Prostate gland (tissue), 1 donor: ENCODE measurements around the gene VPS13D.

Experiments
- POLR2A ChIP-seq: fragments of 450-650 bp; IDR thresholded peaks from one replicate; pipeline ENCODE4 v1.6.1; 2016; ENCODE audit warnings: antibody characterized with exemption, mild to moderate bottlenecking
- POLR2AphosphoS5 ChIP-seq: sonication (generic); formaldehyde crosslinking; IDR thresholded peaks from one replicate; pipeline ENCODE4 v1.6.1; 2017; ENCODE audit warnings: antibody characterized with exemption

DNA sequence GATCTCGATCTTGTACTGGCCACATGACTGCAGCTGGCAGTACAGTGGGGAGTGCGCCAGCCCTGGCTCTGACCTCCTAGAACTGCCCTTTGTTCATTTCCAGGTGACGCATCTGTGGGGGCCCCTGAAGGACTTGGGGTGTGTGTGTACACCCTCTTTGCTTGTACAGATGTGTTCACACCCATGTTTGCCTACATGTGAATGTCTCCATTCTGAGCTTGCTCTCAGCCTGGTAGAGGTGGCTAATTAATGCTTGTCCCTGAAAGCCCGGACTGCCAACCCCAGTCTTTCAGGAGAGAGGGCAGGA, 43.2 kb upstream of the VPS13D start:
- no peak for TF ChIP-seq POLR2AphosphoS5
- TF ChIP-seq POLR2A: no peak
